ENCODE data around the gene SH3RF3. TPM values are rescaled to one million over a fixed set of nuclear protein-coding genes. Genes with fewer than 3 reads are reported as not detected.

Gene SH3RF3
- total RNA-seq, 2 donors from 2014 or later: 1.3 to 2.5 TPM

DNA sequence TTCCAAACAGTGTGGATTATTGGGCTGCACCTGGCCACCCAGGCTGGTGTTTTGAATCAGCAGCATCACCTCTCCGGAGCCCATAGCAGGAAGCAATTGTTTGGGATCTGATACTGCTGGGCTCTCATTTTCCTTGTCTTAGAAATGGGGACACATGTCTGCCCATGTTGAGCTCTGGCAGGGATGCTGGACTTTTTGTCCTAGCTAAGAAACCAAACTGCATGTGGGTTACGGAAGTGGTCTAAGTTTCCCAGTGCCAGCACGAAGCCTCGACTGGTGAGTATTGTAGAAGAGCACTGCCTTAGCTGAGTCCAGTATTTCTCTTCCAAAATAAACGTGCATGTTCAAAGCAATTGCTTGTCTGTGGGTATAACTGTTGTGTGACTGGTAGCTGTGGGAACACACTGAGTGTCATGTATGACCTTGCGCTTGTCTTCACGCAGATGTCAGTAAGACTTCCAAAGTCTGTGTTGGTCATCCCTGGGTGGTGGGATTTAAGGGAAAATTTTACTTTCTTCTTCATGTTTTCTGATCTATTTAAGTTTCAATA, 43.6 kb downstream of the SH3RF3 start:
- H3K27me3 ChIP-seq: no peaks in the 10 kb centered on the region
- peak overlapping the region in 1 of 2 donors; percentile 8 for H3K9ac ChIP-seq (ENCODE audit: low read depth in 2 of 2, low read length in 2 of 2)
- no peak overlapping the region for H3K4me3 ChIP-seq
- intact Hi-C loops (cut with DNase I): no loop called here
- H3K36me3 ChIP-seq: no peaks in the 10 kb centered on the region
- no peaks in the 10 kb centered on the region for H3K4me1 ChIP-seq
- TF ChIP-seq, protein P1, sequence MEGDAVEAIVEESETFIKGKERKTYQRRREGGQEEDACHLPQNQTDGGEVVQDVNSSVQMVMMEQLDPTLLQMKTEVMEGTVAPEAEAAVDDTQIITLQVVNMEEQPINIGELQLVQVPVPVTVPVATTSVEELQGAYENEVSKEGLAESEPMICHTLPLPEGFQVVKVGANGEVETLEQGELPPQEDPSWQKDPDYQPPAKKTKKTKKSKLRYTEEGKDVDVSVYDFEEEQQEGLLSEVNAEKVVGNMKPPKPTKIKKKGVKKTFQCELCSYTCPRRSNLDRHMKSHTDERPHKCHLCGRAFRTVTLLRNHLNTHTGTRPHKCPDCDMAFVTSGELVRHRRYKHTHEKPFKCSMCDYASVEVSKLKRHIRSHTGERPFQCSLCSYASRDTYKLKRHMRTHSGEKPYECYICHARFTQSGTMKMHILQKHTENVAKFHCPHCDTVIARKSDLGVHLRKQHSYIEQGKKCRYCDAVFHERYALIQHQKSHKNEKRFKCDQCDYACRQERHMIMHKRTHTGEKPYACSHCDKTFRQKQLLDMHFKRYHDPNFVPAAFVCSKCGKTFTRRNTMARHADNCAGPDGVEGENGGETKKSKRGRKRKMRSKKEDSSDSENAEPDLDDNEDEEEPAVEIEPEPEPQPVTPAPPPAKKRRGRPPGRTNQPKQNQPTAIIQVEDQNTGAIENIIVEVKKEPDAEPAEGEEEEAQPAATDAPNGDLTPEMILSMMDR (IDR thresholded peaks at IDR 0.05): no peak
- no peak for DNase-seq
- H3K27ac ChIP-seq: peak overlapping the region; percentile 69
- H3K9me3 ChIP-seq: no peaks in the 10 kb centered on the region

DNA sequence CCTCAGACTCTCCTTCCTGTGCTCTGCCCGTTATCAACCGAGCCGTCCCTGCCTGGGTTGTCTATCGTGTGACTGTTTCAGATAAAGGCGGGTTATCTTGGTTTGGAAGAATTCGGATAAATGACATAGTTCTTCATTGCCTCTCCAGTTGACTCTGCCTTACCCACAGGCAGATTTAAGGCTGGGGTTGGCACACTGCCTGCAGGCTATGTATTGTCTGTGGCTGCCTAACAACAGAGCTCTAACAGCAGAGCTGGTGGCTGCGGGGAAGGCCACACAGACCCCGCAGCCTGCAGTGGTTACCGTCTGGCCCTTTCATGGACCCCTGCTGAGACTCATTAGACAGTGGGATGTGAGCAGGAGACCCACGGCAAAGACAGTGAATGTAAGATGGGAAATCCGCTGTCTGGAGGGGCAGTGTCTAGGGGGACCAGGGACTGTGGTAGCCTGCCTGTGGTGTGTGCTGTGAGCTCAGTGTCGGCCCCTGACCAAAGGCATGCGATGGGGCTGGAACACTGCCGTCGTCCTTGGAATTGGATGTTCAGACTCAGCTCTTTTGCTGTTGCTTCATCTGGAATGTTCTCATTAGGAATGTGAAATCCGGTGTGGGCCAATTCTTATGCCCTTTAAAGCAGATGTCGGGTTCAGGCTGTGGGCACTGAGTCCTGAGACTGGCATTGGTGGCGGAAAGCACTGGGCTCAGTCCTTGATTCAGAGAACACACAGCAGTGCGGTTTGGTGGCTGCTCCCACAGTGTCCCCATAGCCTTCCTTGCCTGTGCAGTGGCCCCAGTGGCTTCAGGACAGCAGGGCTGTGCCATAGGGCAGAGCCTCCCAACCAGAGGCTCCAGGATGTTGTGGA, 44.5 kb downstream of the SH3RF3 start:
- H3K4me1 ChIP-seq: no peaks in the 10 kb centered on the region
- DNase-seq: no peak
- intact Hi-C loops (cut with DNase I): no loop called here
- no peaks in the 10 kb centered on the region for H3K27me3 ChIP-seq
- H3K36me3 ChIP-seq: no peaks in the 10 kb centered on the region
- no peak overlapping the region for H3K9ac ChIP-seq (ENCODE audit: low read depth in 2 of 2, low read length in 2 of 2)
- no peaks in the 10 kb centered on the region for H3K9me3 ChIP-seq
- H3K4me3 ChIP-seq: no peak overlapping the region
- TF ChIP-seq, protein P1 (IDR thresholded peaks at IDR 0.05): no peak
- peak overlapping the region; percentile 69 for H3K27ac ChIP-seq

DNA sequence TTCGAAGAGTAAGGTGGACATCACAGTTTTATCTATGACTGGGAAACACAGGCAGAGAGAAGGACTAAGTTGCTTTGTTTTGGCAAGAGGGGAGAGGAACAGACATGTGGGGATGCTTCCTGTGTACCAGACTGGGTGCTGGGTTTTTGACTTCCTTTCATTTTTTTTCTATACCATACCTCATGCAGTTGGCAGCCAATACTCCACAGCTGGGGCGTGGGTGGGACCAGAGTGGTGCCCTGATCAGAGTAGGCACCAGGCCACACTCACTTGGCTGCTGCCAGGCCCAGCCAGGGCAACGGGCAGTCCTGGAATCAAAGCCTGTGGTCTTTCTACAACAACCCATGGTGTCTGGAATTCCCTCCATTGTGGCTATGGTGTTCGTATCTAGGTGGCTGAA, 45.2 kb downstream of the SH3RF3 start:
- Histone ChIP-seq H3K27me3 (no peaks in the 10 kb centered on the region), H3K9me3 (no peaks in the 10 kb centered on the region), H3K4me3 (no peak overlapping the region), H3K9ac (ENCODE audit: low read depth in 2 of 2, low read length in 2 of 2) (no peak overlapping the region), H3K36me3 (no peaks in the 10 kb centered on the region), H3K4me1 (no peaks in the 10 kb centered on the region), H3K27ac (peak overlapping the region; percentile 69)
- no peak for DNase-seq
- TF ChIP-seq, protein P1 (IDR thresholded peaks at IDR 0.05): no peak
- intact Hi-C loops (cut with DNase I): no loop called here

DNA sequence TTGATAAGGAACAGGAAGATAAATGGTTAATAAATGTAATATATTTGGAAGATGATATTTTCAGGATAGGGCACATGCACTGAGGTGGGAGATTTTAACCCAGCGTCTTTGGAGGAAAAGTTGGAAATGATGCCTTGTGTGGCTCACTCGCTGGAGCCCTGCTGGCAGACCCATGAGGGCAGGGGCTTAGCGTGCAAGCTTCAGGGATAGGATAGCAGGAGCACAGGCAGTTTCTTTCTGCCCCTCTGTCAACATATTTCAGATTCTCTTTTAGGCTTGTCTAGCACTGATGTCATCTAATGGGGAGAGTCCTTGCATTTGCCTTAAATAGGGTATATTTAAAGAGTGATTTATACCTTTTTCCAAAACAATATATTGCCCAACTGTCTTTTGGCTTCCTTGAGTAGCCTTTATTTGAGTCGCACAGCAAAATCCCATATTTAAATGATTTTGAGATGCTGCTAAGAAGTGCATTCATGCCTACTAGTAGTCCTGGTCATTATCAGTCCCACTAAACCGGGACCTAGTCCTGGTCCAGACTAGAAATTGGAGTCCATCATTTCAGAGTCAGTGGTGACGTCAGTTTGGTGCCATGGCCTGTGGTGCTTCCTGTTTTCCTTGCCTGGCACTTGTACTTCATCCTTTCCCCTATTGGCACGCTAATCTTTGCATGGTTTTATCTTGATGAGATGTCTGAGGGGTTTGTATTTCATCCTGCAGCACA, 45.8 kb downstream of the SH3RF3 start:
- no peak overlapping the region for H3K4me3 ChIP-seq
- H3K9me3 ChIP-seq: no peaks in the 10 kb centered on the region
- no peak for DNase-seq
- no peak overlapping the region for H3K9ac ChIP-seq (ENCODE audit: low read depth in 2 of 2, low read length in 2 of 2)
- H3K36me3 ChIP-seq: no peaks in the 10 kb centered on the region
- H3K27ac ChIP-seq: no peak overlapping the region
- TF ChIP-seq, protein P1 (IDR thresholded peaks at IDR 0.05): no peak
- intact Hi-C loops (cut with DNase I): no loop called here
- no peaks in the 10 kb centered on the region for H3K4me1 ChIP-seq
- H3K27me3 ChIP-seq: no peaks in the 10 kb centered on the region

DNA sequence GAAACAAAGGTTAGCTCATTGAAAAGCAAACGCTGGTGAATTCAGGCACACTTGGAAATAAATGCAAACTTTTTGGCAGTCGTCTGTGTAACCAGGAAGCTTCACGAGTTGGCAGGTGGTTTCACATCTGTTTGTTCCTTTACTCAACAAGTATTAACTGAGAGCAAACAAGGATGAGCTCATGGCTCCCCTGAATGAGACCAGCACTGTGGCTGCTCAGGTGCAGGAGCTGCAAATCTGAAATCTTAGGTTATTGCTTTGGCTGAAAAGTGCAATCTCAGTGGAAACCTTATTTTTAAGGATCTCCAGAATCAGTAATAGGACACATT, 46.3 kb downstream of the SH3RF3 start:
- intact Hi-C loops (cut with DNase I): no loop called here
- Histone ChIP-seq H3K4me3 (no peak overlapping the region), H3K27ac (no peak overlapping the region), H3K9me3 (no peaks in the 10 kb centered on the region), H3K27me3 (no peaks in the 10 kb centered on the region), H3K9ac (ENCODE audit: low read depth in 2 of 2, low read length in 2 of 2) (no peak overlapping the region), H3K36me3 (no peaks in the 10 kb centered on the region), H3K4me1 (no peaks in the 10 kb centered on the region)
- DNase-seq: no peak
- TF ChIP-seq, protein P1 (IDR thresholded peaks at IDR 0.05): no peak
